SK-N-SH (cell line): Measurements from ENCODE around the gene MYOM1. TPM values are rescaled to one million over a fixed set of nuclear protein-coding genes. Genes with fewer than 3 reads are reported as not detected.

ENCODE experiments used
- CTCF ChIA-PET: fragments of 300-600, 350-600 bp; formaldehyde crosslinking; extraction: SDS; loops from one replicate; lab custom pipeline; 2021; lab: Yijun Ruan, JAX
- POLR2A ChIA-PET: fragments of 350-600 bp; sonication (Branson Sonifier 250); formaldehyde crosslinking; extraction: SDS; loops from one replicate; lab custom pipeline; 2020; ENCODE audit warnings: antibody characterized with exemption, inconsistent platforms; lab: Yijun Ruan, JAX
- DNase-seq: peaks from one replicate; pipeline ENCODE4 v3.0.0; 2012
- H2AFZ ChIP-seq: fragments of 200-600 bp; sonication (generic); 2 replicates; pipeline ENCODE4 v1.8.1; 2016; ENCODE audit warnings: antibody characterized with exemption, mild to moderate bottlenecking, low read depth
- H3F3A ChIP-seq: fragments of 200-600 bp; sonication (generic); replicated peaks from 2 replicates; pipeline ENCODE3; 2016; ENCODE audit warnings: antibody characterized with exemption, mild to moderate bottlenecking; ENCODE audit not compliant: insufficient read depth
- H3K27ac ChIP-seq, 2 experiments: fragments of 200-500 bp in 1 of 2; fragments of 200-600 bp in 1 of 2; sonication (Bioruptor generic) in 1 of 2; sonication (generic), shearing (Covaris generic) in 1 of 2; 2 replicates each; pipeline versions ENCODE4 v1.5.1 to v1.6.1; 2014 to 2016; ENCODE audit warnings: low read depth in 2 of 2, inconsistent platforms in 1 of 2, low read length in 1 of 2, mild to moderate bottlenecking in 1 of 2, mixed read lengths in 1 of 2
- H3K27me3 ChIP-seq: fragments of 200-600 bp; sonication (generic), shearing (Covaris generic); 2 replicates; pipeline ENCODE4 v1.6.1; 2016; ENCODE audit warnings: mixed run types; ENCODE audit not compliant: insufficient read depth
- H3K36me3 ChIP-seq, 2 experiments: fragments of 200-500 bp in 1 of 2; fragments of 200-600 bp in 1 of 2; sonication (Bioruptor generic) in 1 of 2; sonication (generic) in 1 of 2; replicated peaks in 1 of 2; 2 replicates each; pipeline versions ENCODE3 to v1.5.1; 2014 to 2016; ENCODE audit warnings: low read length in 1 of 2, mild to moderate bottlenecking in 1 of 2; ENCODE audit not compliant: insufficient read depth in 2 of 2, control insufficient read depth in 1 of 2
- H3K4me1 ChIP-seq, 2 experiments: fragments of 200-500 bp in 1 of 2; fragments of 200-600 bp in 1 of 2; sonication (Bioruptor generic) in 1 of 2; sonication (generic), shearing (Covaris generic) in 1 of 2; 2 replicates each; pipeline versions ENCODE4 v1.5.1 to v1.6.1; 2014 to 2016; ENCODE audit warnings: low read depth in 1 of 2, low read length in 1 of 2, mixed run types in 1 of 2; ENCODE audit not compliant: insufficient read depth in 2 of 2, control insufficient read depth in 1 of 2
- H3K4me2 ChIP-seq: fragments of 200-600 bp; sonication (generic), shearing (Covaris generic); 2 replicates; pipeline ENCODE4 v1.6.1; 2017; ENCODE audit warnings: mixed run types
- H3K4me3 ChIP-seq, 2 experiments: fragments of 200-500 bp in 1 of 2; fragments of 200-600 bp in 1 of 2; sonication (Bioruptor generic) in 1 of 2; sonication (generic), shearing (Covaris generic) in 1 of 2; 2 replicates each; pipeline versions ENCODE4 v1.5.1 to v1.8.1; 2014 to 2016; ENCODE audit warnings: low read depth in 2 of 2, inconsistent platforms in 1 of 2, low read length in 1 of 2, mild to moderate bottlenecking in 1 of 2, mixed read lengths in 1 of 2, moderate library complexity in 1 of 2
- H3K79me2 ChIP-seq: fragments of 200-600 bp; sonication (generic); 2 replicates; pipeline ENCODE4 v1.8.1; 2017; ENCODE audit warnings: mild to moderate bottlenecking; ENCODE audit not compliant: insufficient read depth
- H3K9ac ChIP-seq: fragments of 200-600 bp; sonication (generic); 2 replicates; pipeline ENCODE4 v1.6.1; 2017; ENCODE audit warnings: mixed run types
- H3K9me2 ChIP-seq: fragments of 200-600 bp; sonication (generic); 2 replicates; pipeline ENCODE4 v1.6.1; 2017; ENCODE audit warnings: mixed run types
- H3K9me3 ChIP-seq: fragments of 200-600 bp; sonication (generic); 2 replicates; pipeline ENCODE4 v1.6.1; 2017; ENCODE audit warnings: mixed run types, mild to moderate bottlenecking, moderate library complexity
- H4K20me1 ChIP-seq: fragments of 200-600 bp; sonication (generic); 2 replicates; pipeline ENCODE4 v1.6.1; 2017; ENCODE audit warnings: mild to moderate bottlenecking, mixed run types; ENCODE audit not compliant: insufficient read depth
- ELF1 ChIP-seq: IDR thresholded peaks from 2 replicates; pipeline ENCODE4 v1.4.0; 2012
- EP300 ChIP-seq, 2 experiments: IDR thresholded peaks; 2 replicates each; pipeline versions ENCODE4 v1.4.0 to v1.6.1; 2012; ENCODE audit warnings: borderline replicate concordance in 1 of 2, low read depth in 1 of 2, low read length in 1 of 2
- EZH2phosphoT487 ChIP-seq: fragments of 200-600 bp; sonication (generic); IDR thresholded peaks from 2 replicates; pipeline ENCODE4 v1.6.1; 2017; ENCODE audit warnings: low read depth, mixed run types, mild to moderate bottlenecking, antibody characterized with exemption, moderate library complexity, borderline replicate concordance
- FOXM1 ChIP-seq: IDR thresholded peaks from 2 replicates; pipeline ENCODE4 v1.4.0; 2012; ENCODE audit warnings: low read depth, mild to moderate bottlenecking
- GABPA ChIP-seq: IDR thresholded peaks from 2 replicates; pipeline ENCODE4 v1.4.0; 2012; ENCODE audit warnings: low read depth, mild to moderate bottlenecking
- MEF2A ChIP-seq: IDR thresholded peaks from 2 replicates; pipeline ENCODE4 v1.4.0; 2012; ENCODE audit warnings: low read depth, borderline replicate concordance
- NFIC ChIP-seq: IDR thresholded peaks from 2 replicates; pipeline ENCODE4 v1.4.0; 2012; ENCODE audit warnings: borderline replicate concordance
- NRF1 ChIP-seq: IDR thresholded peaks from 2 replicates; pipeline ENCODE4 v1.6.1; 2012; ENCODE audit warnings: low read depth, mild to moderate bottlenecking, low read length
- RAD21 ChIP-seq: IDR thresholded peaks from 2 replicates; pipeline ENCODE4 v1.6.1; 2012; ENCODE audit warnings: mild to moderate bottlenecking, low read length
- RCOR1 ChIP-seq: fragments of 150-350 bp; IDR thresholded peaks from 2 replicates; pipeline ENCODE4 v1.6.1; 2017; ENCODE audit warnings: antibody characterized with exemption, low read length
- SIN3A ChIP-seq: IDR thresholded peaks from 2 replicates; pipeline ENCODE4 v1.6.1; 2012; ENCODE audit warnings: low read depth, mild to moderate bottlenecking, low read length, moderate library complexity, borderline replicate concordance
- SMC3 ChIP-seq: IDR thresholded peaks from 2 replicates; pipeline ENCODE4 v1.6.1; 2012; ENCODE audit warnings: low read depth, low read length, improper control_type of control experiment
- TAF1 ChIP-seq: IDR thresholded peaks from 2 replicates; pipeline ENCODE4 v1.6.1; 2012; ENCODE audit warnings: low read depth, mild to moderate bottlenecking, low read length, moderate library complexity, borderline replicate concordance
- TEAD4 ChIP-seq: IDR thresholded peaks from 2 replicates; pipeline ENCODE4 v1.4.0; 2012; ENCODE audit warnings: mild to moderate bottlenecking, borderline replicate concordance; ENCODE audit not compliant: insufficient read depth
- YY1 ChIP-seq: IDR thresholded peaks from 2 replicates; pipeline ENCODE4 v1.4.0; 2012; ENCODE audit warnings: low read depth, mild to moderate bottlenecking
- WGBS: methylation state at CpG from one replicate; pipeline ENCODE4 v1.1.6; 2017; ENCODE audit warnings: low lambda C conversion rate; 5-methylcytosine and 5-hydroxymethylcytosine counted together
- polyA plus RNA-seq, 3 experiments: library from polyadenylated mRNA; depleted of rRNA; stranded (reverse); fragments of >200 nt; gene quantifications; 2 replicates each; pipeline ENCODE4 v1.2.3, GENCODE V29; 2012
- TF ChIP-seq, protein P1 (sequence below): fragments of 200-600 bp; sonication (generic); IDR thresholded peaks from 2 replicates; pipeline ENCODE4 v1.6.1; 2017; ENCODE audit warnings: antibody characterized with exemption, mild to moderate bottlenecking, moderate library complexity
- TF ChIP-seq, protein P2 (sequence below): IDR thresholded peaks from 2 replicates; pipeline ENCODE4 v1.4.0; 2012; ENCODE audit warnings: low read depth, borderline replicate concordance
- TF ChIP-seq, protein P3 (sequence below): fragments of 150-350 bp; IDR thresholded peaks from 2 replicates; pipeline ENCODE4 v1.6.1; 2016; ENCODE audit warnings: mild to moderate bottlenecking, low read depth, low read length

Gene MYOM1
- polyA plus RNA-seq, 1 of the 3 experiments (the other 2 are of a cell fraction): 0.07 TPM

DNA sequence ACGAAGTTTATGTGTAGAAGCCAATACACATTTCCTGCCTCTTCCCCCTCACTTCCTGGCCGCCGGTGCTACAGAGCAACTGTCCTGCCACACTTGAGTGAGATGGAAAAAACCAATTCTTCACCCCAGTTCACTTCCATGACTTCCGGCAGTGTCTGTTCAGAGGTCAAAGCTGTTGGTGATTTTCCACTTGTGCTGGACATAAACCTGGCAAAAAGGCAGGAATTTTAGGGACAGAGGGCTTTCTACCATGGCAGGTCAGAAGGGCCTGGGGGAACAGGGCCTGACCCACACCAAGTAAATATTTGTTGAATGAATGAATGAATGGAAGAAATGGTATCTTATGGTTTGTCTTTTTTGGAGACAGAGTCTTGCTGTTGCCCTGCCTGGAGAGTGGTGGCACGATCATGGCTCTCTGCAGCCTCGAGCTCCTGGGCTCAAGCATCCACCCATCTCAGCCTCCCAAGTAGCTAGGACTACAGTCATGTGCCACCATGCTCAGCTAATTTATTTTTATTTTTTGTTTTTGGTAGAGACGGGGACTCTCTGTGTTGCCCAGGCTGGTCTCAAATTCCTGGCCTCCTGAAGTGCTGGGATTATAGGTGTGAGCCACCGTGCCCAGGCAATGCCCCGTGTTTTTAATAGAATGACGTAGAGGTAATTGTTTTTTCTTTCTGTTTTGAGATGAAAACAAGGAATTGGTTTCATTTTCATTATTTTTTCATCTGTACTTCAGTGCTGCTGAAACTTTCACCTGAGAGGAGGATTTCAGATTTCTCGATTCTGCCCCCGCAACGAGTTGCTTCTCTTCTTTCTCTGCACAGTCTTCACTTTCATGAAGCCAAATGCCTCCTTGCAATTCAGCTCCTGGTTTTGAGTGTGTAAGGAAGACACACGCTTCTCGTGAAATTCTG lies 158.8 kb downstream of the MYOM1 start:
- ChIA-PET POLR2A (no interaction called here), CTCF (interaction anchor here (1.4 to 4.6 kb wide), 8 partner anchors 8 to 129 kb away, joined by 3 to 70 read pairs (median 12); no protein-coding TSS in a partner anchor)
- H3K79me2 ChIP-seq: no peaks in the 10 kb centered on the region
- H2AFZ ChIP-seq: no peak overlapping the region
- no peaks in the 10 kb centered on the region for H3F3A ChIP-seq
- no peak overlapping the region for H3K27ac ChIP-seq
- no peaks in the 10 kb centered on the region for H3K9me3 ChIP-seq
- no peak overlapping the region for H3K4me2 ChIP-seq
- TF ChIP-seq, protein P1, sequence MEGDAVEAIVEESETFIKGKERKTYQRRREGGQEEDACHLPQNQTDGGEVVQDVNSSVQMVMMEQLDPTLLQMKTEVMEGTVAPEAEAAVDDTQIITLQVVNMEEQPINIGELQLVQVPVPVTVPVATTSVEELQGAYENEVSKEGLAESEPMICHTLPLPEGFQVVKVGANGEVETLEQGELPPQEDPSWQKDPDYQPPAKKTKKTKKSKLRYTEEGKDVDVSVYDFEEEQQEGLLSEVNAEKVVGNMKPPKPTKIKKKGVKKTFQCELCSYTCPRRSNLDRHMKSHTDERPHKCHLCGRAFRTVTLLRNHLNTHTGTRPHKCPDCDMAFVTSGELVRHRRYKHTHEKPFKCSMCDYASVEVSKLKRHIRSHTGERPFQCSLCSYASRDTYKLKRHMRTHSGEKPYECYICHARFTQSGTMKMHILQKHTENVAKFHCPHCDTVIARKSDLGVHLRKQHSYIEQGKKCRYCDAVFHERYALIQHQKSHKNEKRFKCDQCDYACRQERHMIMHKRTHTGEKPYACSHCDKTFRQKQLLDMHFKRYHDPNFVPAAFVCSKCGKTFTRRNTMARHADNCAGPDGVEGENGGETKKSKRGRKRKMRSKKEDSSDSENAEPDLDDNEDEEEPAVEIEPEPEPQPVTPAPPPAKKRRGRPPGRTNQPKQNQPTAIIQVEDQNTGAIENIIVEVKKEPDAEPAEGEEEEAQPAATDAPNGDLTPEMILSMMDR: no peak
- TF ChIP-seq SIN3A (no peak), FOXM1 (no peak), SMC3 (no peak), NRF1 (no peak), EP300 (IDR thresholded peaks at IDR 0.05; ENCODE audit: borderline replicate concordance in 1 of 2, low read depth in 1 of 2, low read length in 1 of 2) (no peak), NFIC (no peak), RCOR1 (no peak), GABPA (no peak), TEAD4 (no peak), EZH2phosphoT487 (no peak), TAF1 (no peak), MEF2A (no peak), YY1 (no peak), RAD21 (no peak), ELF1 (no peak)
- TF ChIP-seq, protein P2, sequence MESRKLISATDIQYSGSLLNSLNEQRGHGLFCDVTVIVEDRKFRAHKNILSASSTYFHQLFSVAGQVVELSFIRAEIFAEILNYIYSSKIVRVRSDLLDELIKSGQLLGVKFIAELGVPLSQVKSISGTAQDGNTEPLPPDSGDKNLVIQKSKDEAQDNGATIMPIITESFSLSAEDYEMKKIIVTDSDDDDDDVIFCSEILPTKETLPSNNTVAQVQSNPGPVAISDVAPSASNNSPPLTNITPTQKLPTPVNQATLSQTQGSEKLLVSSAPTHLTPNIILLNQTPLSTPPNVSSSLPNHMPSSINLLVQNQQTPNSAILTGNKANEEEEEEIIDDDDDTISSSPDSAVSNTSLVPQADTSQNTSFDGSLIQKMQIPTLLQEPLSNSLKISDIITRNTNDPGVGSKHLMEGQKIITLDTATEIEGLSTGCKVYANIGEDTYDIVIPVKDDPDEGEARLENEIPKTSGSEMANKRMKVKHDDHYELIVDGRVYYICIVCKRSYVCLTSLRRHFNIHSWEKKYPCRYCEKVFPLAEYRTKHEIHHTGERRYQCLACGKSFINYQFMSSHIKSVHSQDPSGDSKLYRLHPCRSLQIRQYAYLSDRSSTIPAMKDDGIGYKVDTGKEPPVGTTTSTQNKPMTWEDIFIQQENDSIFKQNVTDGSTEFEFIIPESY: no peak
- TF ChIP-seq, protein P3, sequence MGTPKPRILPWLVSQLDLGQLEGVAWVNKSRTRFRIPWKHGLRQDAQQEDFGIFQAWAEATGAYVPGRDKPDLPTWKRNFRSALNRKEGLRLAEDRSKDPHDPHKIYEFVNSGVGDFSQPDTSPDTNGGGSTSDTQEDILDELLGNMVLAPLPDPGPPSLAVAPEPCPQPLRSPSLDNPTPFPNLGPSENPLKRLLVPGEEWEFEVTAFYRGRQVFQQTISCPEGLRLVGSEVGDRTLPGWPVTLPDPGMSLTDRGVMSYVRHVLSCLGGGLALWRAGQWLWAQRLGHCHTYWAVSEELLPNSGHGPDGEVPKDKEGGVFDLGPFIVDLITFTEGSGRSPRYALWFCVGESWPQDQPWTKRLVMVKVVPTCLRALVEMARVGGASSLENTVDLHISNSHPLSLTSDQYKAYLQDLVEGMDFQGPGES: no peak
- H3K9me2 ChIP-seq: no peaks in the 10 kb centered on the region
- no peak overlapping the region for H3K9ac ChIP-seq
- H3K36me3 ChIP-seq: no peaks in the 10 kb centered on the region
- H3K4me3 ChIP-seq: no peak overlapping the region
- H4K20me1 ChIP-seq: no peaks in the 10 kb centered on the region
- WGBS: 87% methylated on average over 15 of the region's 15 CpGs
- no peaks in the 10 kb centered on the region; a peak in 1 of 4 replicates for H3K4me1 ChIP-seq
- no peaks in the 10 kb centered on the region for H3K27me3 ChIP-seq
- no peak for DNase-seq
